Fibroblast of mammary gland (primary cell): ENCODE results near the gene CA14.

Experiments used
- DNase-seq: peaks from one replicate; pipeline ENCODE4 v3.0.0-alpha.2; 2010; ENCODE audit warnings: low read depth
- H3K4me3 ChIP-seq: 2 replicates; pipeline ENCODE4 v1.5.1; 2011; ENCODE audit warnings: low read depth, mild to moderate bottlenecking, low read length, moderate library complexity; ENCODE audit not compliant: control insufficient read depth
- TF ChIP-seq, protein P1 (sequence below): conservative IDR thresholded peaks from 2 replicates; pipeline ENCODE4 v1.5.1; 2011; ENCODE audit warnings: low read depth, low read length, inconsistent platforms; ENCODE audit not compliant: control insufficient read depth, insufficient read depth

Gene CA14

DNA sequence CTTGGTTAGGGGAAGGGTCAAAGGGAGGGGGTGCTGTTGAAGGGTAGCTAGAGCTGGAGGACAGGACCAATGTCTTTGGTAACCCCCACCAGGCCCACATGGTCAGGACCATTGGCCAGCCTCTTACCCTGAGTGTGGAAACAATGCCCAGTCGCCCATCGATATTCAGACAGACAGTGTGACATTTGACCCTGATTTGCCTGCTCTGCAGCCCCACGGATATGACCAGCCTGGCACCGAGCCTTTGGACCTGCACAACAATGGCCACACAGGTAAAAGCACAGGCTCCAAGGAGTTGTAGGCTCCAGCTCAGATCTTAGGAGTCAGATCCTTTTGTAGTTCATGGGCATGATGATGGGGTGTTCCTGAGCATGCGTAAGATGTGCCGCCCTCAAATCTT, 3.8 kb downstream of the CA14 start:
- H3K4me3 ChIP-seq: no peak overlapping the region
- TF ChIP-seq, protein P1, sequence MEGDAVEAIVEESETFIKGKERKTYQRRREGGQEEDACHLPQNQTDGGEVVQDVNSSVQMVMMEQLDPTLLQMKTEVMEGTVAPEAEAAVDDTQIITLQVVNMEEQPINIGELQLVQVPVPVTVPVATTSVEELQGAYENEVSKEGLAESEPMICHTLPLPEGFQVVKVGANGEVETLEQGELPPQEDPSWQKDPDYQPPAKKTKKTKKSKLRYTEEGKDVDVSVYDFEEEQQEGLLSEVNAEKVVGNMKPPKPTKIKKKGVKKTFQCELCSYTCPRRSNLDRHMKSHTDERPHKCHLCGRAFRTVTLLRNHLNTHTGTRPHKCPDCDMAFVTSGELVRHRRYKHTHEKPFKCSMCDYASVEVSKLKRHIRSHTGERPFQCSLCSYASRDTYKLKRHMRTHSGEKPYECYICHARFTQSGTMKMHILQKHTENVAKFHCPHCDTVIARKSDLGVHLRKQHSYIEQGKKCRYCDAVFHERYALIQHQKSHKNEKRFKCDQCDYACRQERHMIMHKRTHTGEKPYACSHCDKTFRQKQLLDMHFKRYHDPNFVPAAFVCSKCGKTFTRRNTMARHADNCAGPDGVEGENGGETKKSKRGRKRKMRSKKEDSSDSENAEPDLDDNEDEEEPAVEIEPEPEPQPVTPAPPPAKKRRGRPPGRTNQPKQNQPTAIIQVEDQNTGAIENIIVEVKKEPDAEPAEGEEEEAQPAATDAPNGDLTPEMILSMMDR: no peak
- no peak for DNase-seq

DNA sequence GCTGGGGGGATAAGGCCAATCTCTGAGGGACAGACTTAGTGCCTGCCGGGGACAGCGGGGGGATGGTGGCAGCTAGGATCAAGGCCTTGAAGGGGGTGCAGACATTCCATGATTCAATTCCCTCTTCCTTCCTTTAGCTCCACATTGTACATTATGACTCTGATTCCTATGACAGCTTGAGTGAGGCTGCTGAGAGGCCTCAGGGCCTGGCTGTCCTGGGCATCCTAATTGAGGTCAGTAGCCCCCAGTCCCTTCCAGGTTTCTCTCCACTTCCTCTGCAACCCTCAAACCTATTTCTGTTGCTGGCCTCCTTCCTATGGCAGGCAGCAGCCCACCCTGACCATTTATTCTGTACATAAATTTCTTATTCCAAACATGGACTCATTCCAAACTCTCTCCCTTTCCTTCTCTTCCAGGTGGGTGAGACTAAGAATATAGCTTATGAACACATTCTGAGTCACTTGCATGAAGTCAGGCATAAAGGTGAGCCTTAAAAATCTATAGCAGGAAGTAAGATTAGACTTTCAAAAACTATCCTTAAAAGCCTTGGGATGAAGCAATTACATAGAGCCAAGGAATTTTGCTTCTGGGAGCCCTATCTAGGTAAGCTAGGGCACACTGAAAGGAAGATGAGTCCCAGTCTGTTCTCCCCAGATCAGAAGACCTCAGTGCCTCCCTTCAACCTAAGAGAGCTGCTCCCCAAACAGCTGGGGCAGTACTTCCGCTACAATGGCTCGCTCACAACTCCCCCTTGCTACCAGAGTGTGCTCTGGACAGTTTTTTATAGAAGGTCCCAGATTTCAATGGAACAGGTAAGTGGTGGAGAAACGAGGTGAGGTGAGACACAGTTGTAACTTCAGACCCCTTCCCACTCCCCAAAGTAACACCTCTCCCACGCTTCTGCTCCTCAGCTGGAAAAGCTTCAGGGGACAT, 5.1 kb downstream of the CA14 start:
- TF ChIP-seq, protein P1: no peak
- no peak for DNase-seq
- H3K4me3 ChIP-seq: no peak overlapping the region

DNA sequence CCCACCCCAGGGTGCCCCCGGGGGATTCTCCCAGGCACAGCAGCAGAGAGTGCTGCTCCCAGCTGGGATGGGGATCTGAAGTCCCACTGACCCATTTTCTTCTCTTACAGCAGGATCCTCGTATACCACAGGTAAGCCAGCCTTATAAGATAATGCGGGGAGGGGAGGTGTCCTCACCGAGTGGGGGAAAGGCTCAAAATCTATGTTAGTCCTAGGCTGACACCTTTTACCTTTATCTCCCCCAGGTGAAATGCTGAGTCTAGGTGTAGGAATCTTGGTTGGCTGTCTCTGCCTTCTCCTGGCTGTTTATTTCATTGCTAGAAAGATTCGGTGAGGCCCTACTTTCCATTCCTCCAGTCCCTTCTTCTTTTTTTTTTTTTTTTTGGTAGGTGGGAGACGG, 6.0 kb downstream of the CA14 start:
- TF ChIP-seq, protein P1: no peak

DNA sequence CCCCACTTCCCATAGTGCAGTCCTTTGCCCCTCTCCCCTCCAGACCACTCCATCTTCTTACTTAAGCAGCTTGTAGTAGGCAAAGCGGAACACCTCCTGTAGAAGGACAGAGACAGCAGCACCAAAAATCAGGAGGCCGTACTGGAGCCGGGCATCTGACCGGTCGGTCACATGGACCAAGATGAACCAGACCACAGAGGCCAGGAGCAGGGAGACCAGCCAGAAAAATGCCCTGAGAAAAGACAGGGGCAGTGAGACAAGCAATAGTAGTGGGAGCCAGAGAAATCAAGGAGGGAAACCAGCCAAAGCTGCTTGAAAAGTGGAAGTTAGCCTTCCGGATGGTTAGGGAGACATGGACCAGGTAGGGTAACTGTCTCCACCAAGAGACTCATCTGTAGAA, 10.3 kb downstream of the CA14 start:
- peak; percentile 14 for DNase-seq
- H3K4me3 ChIP-seq: peak overlapping the region; percentile 93
- TF ChIP-seq, protein P1: no peak

More for the DNA sequence above, 6.0 kb downstream of the CA14 start:
- H3K4me3 ChIP-seq: no peak overlapping the region
- no peak for DNase-seq

DNA sequence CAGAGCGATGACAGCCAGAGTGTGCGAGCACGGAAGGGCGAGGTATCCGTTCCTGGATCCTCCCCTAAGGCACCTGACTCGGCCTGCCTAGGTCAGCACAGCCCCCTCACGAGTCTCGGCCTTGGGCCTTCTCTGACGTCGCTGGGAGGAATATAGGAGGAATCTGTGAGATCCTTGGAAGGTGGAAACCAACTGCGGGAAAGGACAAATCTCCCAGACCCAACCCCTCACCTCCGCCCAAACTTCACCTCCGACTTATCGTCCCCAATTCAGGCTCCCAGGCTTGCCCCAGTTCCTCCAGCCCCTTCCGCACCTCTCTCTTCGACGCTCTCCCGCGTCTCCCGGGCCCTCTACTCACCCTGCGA, 10.7 kb downstream of the CA14 start:
- peak overlapping the region; percentile 93 for H3K4me3 ChIP-seq
- peak; percentile 44 for DNase-seq
- TF ChIP-seq, protein P1: no peak

DNA sequence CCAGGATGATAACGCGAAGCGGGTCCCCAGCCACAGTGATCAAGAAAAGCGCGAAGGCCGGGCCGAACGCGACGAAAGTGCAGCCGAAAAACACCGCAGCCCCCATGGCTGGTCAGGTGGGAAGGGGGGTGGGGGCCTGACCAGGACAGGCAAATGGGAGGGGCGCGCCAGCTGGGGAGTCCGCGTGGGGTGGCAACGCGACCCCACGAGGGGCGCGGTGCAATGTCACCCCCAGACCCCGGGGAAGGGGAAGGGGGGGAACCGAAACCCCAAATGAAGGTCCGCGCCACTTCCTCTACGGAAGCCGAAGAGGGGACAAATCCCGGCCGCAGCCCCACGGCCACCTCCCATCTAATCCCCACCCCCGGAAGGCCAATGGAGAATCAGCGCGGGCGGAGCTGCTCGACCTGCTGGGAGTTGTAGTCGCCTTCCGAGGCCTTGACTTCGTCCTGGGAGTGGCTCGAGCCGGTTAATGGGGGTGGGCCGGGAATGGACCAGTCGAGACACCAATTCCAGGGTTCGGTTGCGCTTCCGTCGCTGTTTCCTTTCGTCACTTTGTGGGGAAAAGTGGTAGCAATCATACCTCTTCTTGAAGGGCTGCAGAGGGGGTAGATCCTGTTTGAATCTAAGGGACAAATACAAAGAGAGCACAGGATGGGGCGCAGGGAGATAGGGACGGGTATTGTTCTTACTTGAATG, 11.3 kb downstream of the CA14 start, which contains the start of gene APH1A:
TSS of gene APH1A (minus strand) at position 312 of the 699 bp plus-strand sequence. CDS start at position 106, 206 bp downstream.
- peak; percentile 96 for DNase-seq
- TF ChIP-seq, protein P1: no peak
- peak within 1 kb of the TSS; percentile 93 for H3K4me3 ChIP-seq
